Measurements from ENCODE around the gene RAPGEF3.

RAPGEF3 gene

DNA sequence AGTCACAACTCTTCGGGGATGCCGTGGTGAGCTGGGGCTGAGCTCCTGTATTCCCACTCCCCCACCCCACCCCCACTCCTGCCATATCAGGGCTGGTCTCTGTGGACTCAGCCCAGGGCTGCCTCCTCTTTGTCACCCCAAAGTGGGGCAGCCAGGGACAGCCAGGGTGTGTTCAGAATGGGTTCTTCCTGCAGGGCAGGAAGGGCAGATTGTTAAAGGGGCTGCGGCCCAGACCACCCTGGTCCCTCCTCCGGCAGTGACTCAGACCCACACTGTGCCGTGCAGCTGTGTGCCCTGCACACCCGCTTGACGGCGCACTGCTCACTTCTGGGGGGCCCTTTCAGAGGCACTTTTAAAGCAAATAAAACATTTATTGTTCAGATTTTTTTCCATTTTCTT is 23.7 kb upstream of the RAPGEF3 start:
- in situ Hi-C loops (cut with HindIII; ENCODE audit: low sequenced_read_pairs): no loop called here
- H3K4me3 ChIP-seq (ENCODE audit: low read depth, low read length): no peak overlapping the region
- TF ChIP-seq, protein P1, sequence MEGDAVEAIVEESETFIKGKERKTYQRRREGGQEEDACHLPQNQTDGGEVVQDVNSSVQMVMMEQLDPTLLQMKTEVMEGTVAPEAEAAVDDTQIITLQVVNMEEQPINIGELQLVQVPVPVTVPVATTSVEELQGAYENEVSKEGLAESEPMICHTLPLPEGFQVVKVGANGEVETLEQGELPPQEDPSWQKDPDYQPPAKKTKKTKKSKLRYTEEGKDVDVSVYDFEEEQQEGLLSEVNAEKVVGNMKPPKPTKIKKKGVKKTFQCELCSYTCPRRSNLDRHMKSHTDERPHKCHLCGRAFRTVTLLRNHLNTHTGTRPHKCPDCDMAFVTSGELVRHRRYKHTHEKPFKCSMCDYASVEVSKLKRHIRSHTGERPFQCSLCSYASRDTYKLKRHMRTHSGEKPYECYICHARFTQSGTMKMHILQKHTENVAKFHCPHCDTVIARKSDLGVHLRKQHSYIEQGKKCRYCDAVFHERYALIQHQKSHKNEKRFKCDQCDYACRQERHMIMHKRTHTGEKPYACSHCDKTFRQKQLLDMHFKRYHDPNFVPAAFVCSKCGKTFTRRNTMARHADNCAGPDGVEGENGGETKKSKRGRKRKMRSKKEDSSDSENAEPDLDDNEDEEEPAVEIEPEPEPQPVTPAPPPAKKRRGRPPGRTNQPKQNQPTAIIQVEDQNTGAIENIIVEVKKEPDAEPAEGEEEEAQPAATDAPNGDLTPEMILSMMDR (IDR thresholded peaks at IDR 0.05; ENCODE audit: low read depth, low read length, missing control alignments): no peak
- no peak for DNase-seq (ENCODE audit: low read depth)

DNA sequence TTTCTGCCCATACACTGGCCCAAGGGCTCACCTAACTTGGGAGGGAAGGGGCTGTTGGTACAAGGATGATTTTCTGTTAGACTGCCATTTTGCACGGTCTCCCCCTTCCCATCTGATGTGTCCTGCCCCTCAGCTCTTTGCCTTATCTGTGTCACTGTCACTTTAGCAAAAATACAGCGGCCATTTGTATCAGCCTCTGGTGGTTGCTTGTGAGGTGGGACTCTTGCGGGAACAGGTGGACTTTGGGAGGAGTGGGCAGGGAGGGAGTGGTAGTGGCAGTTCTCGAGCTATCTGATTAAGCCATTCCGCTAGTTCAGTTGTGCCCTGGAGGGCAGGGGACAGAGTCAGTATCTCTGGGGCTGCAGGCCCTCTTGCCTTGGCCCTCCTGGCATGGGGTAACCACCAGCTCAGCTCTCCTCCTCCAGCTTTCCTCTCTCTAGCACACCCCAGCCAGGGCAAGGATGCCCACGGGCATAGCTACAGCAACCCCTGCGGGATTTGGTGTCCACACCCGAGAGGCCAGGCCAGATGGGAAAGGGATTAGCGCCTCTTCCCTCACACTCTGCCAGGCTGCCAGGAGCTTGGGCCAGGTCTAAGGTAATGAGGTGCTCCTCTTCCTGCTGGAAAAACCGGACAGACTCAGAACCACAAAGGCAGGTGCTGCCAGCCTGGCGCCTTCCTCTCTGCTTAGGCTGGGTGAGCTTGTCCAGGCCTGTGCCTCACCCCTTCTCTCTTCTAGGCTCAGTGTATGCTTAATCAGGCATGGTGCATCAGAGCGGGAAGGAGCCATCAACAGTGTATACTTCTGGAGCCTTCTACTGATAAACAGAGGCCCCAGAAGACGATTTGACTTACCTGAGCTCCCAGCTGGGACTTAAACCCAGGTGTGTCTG is 23.0 kb upstream of the RAPGEF3 start:
- no peak for DNase-seq (ENCODE audit: low read depth)
- TF ChIP-seq, protein P1 (IDR thresholded peaks at IDR 0.05; ENCODE audit: low read depth, low read length, missing control alignments): no peak
- H3K4me3 ChIP-seq (ENCODE audit: low read depth, low read length): no peak overlapping the region
- in situ Hi-C loops (cut with HindIII; ENCODE audit: low sequenced_read_pairs): no loop called here

- TF ChIP-seq, protein P1 (IDR thresholded peaks at IDR 0.05; ENCODE audit: low read depth, low read length, missing control alignments): no peak
- no peak overlapping the region for H3K4me3 ChIP-seq (ENCODE audit: low read depth, low read length)
- in situ Hi-C loops (cut with HindIII; ENCODE audit: low sequenced_read_pairs): loop anchor here (10.0 kb wide), 1 partner anchor 65 kb away; no protein-coding TSS in a partner anchor
- DNase-seq (ENCODE audit: low read depth): no peak
These were observed 21.3 kb upstream of the RAPGEF3 start for GRCh38 chr12:47779943-47780504.

DNA sequence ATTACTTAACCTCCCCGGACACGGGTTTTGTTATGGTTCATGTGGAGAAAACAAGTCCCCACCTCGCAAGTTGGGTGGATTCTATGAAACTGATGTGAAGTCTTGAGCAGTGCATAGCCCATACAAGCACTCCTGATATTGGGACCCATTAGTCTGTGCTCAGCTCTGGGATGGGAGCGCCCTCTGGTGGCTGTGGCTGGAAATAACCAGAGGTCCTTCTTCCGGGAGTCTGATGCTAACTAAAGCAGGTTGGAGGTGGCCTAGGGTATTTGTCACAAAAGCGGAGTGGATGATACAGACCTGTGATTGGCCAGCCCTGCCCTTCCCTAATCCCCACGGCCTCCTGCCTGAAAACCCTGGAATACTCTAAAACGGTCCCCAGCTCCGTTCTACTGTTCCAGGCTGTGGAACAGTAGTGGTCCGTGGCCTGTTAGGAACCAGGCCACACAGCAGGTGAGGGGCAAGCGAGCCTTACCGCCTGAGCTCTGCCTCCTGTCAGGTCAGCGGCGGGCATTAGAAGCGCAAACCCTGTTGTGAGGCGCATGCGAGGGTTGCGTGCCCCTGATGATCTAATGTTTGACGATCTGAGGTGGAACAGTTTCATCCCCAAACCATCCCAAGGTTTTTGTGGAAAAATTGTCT is 20.7 kb upstream of the RAPGEF3 start:
- in situ Hi-C loops (cut with HindIII; ENCODE audit: low sequenced_read_pairs): loop anchor here (10.0 kb wide), 1 partner anchor 65 kb away; no protein-coding TSS in a partner anchor
- TF ChIP-seq, protein P1 (IDR thresholded peaks at IDR 0.05; ENCODE audit: low read depth, low read length, missing control alignments): peak; percentile 95
- H3K4me3 ChIP-seq (ENCODE audit: low read depth, low read length): no peak overlapping the region
- DNase-seq (ENCODE audit: low read depth): peak; percentile 73

GRCh38 chr12:47778881-47779280 is 20.2 kb upstream of the RAPGEF3 start:
- H3K4me3 ChIP-seq (ENCODE audit: low read depth, low read length): no peak overlapping the region
- in situ Hi-C loops (cut with HindIII; ENCODE audit: low sequenced_read_pairs): loop anchor here (10.0 kb wide), 1 partner anchor 64 kb away; no protein-coding TSS in a partner anchor
- no peak for DNase-seq (ENCODE audit: low read depth)
- TF ChIP-seq, protein P1 (IDR thresholded peaks at IDR 0.05; ENCODE audit: low read depth, low read length, missing control alignments): no peak

Measured in astrocyte of the cerebellum (primary cell).